Right kidney (tissue), 1 donor: ENCODE data around the gene CACNA1C.
"Not testable (repeated sequence)": the region's sequence is repeated elsewhere in the genome, so short reads cannot be mapped to it uniquely, and the experiment has no call there.

Experiments
- DNase-seq: peaks from one replicate; pipeline ENCODE4 v3.0.0-alpha.2; 2016

Gene CACNA1C

DNA sequence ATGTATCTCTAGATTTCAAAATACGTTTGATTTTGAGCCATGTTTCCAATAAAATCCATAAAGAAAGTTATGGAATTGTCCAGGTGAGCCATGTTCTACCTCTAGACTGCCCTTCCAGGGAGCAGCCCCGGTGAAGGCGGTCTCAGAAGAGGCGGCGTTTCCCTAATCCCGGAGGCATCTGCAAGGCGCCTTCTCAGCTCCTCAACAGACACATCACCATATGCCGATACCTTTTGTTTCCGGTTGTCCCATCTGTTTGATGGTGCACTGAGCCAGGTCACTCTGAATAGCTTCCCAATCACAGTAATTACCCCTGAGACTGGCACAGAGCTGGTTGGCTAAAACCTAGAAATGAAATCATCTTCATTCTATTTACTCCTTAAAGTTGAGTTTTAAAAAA, 436.5 kb downstream of the CACNA1C start:
- no peak for DNase-seq

DNA sequence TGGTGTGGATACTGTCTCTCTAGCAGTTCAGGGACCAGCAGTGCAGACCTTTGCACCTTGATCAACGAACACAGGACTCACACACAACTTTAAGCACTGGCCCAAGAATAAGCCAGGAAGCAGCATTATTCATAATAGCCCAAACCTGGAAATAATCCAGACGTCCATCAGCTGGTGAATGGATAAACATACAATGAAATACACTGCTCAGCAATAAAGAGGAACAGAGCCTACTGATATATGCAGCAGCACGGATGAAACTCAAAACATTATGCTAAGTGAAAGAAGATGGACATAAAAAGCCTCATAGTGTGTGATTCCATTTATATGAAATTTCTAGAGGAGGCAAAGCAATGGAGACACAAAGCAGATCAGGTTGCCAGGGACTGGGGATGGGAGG, 438.0 kb downstream of the CACNA1C start:
- DNase-seq: peak; percentile 13

DNA sequence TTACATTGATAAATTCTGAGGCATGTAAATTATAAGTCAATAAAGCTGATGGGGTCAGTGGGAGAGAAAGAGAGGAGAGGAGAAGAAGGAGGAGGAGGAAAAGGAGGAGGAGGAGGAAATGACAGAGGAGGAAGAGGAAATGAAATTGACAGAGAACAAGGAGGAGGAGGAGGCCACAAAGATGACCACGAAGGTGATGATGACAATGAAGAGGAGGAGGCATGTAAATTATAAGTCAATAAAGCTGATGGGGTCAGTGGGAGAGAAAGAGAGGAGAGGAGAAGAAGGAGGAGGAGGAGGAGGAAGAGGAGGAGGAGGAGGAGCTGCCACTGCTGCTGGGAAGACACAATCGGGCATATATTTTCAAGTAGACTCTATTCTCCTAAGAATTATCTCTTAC, 438.6 kb downstream of the CACNA1C start:
- DNase-seq: not testable (repeated sequence)

DNA sequence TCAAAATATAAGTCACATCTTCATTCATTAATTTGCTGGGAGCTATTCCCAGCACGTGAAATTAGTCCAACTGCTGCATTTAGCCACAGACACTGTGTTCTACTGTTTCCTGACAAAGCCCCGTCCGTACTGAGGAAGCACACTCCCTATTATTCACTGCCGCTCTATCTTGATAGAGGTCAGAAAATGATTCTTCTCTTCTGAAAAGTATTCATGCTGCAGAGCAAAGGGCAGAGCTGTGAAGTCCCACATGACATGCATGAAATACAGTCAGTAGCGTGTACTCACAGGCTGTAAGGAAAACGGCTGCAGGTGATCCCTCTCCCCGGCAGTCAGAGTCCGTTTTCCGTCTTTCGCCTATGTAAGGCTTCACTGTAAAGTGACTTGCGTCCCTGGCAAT, 439.4 kb downstream of the CACNA1C start:
- no peak for DNase-seq

DNA sequence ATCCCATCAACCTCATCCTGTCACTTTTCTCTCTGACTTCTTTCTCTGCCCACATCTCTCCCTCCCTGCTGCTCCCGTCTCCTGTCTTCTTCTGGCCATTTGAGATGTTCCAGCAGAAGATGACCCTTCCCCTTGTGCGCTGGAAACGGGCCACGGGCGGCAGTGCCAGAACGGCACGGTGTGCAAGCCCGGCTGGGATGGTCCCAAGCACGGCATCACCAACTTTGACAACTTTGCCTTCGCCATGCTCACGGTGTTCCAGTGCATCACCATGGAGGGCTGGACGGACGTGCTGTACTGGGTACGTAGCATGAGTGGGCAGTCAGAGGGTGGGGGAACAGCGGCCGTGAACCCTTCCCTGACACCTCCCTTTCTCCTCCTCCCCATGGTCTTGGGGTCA, 440.3 kb downstream of the CACNA1C start:
- DNase-seq: no peak

DNA sequence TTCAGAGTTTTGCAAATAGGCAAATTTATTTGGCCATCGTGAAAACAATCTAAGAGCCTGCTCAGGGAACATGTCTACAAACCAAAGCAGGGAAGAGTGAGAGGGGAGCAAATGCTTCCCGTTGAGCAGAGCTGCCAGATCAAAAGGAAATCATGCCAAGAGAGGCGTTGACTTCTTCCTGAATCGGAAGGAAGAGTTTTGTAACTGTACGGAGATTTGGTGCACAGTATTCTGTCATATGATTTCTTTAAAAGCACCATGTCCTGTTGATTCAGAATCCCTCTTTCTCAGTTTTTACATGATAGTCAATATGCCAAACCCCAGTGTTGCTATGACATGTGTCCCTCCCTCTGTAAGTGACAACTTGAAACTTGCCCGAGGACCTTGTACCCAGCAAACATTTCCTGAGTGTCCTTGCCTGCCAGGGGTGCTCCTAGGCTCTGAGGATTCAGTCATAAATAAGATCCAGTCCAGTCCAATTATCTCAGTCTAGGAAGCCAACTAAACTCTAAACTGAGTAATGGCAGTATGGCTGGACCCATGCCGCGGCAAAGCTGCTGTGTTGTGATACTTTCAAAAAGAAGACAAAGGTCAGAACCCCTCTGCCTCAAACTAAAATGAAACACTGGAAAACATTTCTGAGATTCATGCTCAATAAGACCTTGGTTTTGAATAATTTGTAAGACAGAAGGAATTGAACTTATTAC, 441.9 kb downstream of the CACNA1C start:
- no peak for DNase-seq

DNA sequence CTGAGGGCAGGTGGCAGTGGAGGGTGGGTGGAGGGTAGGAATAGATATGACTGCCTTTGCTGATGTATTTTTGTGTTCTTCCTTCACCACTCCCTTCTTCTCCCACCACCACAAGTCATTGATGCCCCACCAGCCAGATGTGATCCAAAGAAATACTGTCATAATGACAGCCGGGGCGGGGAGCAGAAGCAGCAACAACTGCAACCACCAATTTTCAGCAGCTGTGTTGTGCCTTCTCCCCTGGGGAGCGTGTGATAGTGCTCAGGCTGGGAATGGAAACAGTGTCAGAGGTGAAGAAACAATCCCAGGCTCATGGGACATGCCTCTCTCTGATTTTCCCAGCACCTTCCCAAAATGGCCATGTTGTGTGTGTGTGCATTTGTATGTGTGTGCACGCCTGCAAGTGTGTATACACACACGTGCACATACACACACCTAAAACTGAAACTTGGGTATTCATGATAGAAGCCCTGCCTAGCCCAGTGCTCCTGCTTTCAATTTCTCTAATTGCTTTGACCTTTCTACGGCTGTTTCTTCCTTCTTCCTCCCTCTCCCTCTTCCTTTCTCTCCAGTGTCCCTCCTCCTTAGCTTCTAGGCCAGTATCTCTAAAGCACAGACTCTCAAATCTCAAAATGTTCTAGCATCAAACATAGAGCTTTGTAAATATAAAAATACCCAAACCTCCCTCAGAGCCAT, 442.8 kb downstream of the CACNA1C start:
- DNase-seq: no peak

DNA sequence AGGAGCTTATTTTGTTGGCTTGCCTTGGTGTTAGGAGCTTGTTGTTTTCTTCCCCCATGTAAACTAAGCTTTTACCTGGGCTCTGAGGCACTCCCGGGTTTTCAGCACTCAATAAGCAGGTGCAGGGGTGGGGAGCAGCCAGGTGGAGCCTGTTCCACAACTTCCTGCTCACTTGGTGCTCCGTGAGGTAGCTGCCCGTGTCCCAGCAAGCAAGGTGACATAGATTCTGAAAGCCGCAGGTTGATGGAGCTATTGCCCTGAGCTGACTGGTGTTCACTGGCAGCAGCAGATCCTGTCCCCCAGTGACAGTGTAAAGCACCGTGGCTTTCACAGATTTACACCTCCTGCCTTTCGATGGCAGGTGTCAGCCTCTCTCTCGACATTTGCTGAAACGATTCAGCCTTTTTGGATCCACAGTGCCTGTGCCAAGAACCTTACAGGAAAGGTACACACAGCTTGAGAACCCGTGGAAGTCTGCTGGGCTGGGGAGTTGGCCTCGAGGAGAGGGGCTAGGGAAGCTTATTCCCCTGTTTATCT, 446.2 kb downstream of the CACNA1C start:
- DNase-seq: peak; percentile 30

DNA sequence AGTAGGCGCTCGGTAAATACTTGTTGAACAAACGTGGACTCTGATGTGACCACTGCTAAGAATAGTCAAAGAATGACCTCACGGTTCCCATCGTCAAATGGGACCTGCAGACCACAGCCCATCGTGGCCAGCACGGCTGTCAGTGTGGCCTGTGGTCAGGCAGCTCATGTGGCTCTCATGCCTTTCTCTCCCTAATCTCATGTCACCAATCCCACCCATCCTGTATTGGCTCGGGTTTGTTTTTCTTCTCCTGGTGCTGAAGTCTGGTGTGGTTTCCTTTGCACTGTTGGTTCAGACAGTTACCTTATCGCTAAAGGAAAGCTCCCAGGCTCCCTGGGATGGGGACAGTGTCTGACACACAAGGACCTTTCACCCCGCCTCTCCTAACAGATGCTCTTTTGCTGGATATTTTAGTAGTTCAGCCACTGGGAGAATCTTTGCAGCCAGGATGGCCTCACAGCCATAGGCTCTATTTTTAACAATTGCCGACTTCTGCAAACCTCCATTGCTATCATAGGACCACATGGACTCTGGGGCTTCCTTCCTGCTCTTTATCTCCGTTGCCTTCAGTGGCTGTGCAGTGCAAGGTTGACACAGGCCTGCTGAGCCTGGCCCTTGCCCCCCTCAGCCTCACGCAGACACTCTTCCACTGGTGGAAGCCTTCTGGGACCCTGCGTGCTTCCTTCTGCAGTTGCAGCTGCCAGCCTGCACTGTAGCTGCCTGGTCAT, 448.8 kb downstream of the CACNA1C start:
- no peak for DNase-seq

DNA sequence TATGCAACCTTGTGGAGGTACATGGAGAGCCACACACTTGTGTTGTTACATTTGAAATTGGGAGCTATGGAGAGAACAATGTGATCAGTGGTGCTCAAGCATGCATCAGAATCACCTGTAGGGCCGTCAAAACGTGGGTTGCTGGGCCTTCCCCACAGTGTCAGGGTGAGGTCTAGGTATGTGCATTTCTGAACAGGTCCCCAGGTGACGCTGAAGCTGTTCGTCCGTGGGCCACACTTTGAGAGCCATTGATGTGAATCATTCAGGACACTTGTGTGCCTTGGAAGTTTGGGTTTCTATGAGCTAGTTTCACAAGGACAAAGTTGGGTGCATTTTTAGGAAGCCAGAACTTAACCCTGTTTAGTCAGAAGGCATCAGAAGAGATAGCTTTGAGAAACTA, 450.2 kb downstream of the CACNA1C start:
- no peak for DNase-seq

DNA sequence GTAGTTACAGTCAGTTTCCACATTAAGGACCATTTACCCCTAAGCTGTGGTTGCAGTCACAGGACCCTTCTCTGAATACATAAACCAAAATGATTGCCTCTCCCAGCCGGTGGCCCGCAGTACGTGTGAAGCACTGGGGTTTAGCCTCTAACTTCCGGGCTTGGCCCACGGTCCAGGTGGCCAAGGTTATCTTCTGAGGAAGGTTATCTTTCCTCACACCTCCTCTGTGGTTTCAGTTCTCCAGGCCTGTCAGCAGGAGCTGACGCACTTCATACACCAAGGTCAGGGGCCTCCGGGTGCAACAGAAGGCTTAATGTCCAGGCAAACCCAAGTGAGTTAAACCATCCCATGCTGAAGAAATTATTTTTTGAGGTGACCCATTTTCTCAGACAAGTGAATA, 451.0 kb downstream of the CACNA1C start:
- DNase-seq: no peak

DNA sequence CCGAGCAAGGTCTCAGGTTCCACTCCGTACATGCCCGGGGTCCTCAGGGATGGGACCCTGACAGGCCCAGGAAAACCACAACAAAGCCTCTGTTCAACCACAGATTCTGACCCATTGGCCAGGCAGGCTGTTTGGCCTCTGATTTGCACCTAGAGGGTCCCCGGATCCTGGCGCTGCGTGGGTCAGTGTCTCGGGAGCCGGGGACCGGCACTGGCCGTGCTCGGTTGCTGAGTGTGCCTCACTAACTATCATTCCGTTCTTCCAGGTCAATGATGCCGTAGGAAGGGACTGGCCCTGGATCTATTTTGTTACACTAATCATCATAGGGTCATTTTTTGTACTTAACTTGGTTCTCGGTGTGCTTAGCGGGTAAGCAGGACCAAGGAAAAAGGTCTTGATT, 451.8 kb downstream of the CACNA1C start:
- DNase-seq: no peak

DNA sequence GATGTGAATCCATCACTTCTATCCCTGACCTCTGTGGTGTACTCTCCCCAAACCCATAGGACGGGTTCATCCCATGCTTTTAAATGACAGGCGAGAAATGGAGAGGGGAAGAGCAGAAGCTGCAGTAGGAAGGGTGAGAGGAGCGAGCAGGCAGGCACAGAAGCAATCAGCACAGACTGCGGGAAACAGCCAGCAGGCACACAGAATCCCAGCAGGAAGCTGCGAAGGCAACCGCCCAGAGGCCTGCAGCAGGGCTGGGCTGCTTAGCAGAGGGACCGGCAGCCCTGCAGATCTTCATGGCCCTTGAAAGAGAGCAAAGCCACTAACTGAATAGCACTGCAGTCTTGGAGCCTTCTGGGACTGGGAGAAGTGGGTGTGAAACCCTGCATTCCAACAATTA, 455.0 kb downstream of the CACNA1C start:
- DNase-seq: no peak

DNA sequence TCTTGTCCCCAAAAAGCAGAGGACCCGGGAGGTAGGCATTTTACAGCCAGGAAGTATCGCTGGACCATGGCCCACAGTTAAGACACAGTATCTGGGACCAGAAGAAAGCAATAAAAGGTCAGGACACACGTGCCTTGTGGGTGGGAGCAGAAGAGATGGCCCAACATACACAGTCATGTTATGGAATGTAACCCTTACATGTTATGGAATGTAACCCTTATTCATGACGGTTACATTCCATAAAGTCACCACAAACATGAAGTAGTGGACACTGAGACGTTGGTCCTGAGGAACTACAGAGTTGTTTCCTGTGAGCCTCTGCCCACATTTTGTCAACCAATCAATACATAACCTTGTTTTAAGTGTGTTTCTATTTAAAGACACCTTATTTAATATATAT, 456.4 kb downstream of the CACNA1C start:
- no peak for DNase-seq

DNA sequence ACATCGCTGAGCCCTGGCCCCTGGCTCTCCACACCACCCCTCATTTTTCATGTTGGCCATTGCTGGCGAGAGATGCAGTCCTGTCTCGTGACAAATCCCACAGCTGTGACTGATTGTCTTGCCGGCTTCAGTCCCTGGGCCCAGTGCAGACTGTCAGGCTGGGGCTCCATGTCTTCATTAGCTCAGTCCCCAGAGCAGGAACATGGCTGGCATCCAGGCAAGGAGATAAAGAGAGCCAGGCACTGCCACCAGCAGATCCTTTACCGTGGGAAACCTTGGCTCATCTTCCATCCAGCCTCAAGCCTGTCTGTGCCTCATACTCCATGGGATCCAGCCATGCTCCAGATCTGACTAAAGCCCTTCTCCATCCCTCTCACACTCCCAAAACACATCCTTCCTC, 457.3 kb downstream of the CACNA1C start:
- DNase-seq: no peak

DNA sequence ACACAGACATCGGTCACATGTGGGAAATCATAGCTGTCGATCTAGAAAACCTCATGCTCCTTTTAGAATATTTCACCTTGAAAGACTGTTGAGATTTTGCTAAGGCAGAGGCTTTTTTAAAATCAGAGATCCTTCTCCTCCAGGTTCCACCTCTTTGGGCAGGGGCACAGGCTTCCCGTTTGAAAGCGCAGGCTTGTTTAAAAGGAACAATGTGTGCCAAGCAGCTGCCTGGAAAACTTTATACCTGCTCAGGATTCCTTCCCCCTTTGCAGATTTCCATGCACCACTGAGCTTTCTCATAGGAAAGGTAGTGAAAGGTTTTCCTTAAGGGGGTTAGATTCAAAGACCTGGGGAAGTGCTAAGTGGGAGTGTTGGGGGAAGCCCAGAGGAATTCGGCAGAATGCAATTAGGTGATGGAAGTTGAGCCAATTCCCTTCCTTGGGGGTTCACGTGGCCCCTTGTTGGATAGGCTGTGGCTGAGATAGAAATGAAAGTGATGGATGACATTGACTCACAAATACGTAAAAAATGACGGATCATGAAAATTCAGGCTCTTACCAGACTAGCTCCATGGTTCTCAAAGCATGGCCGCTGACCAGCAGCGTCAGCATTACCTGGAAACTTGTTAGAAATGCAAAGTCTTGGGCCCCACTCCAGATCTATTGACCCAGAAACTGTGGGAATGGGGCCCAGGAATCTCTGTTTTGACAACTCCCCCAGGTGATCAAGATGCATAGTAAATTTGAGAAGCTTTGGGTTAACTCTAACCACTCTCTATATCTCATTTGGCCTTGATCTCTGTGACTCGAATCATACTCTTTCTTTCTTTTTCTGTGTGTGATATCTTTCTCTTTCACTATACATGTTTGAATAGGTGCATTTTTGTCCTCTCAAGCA, 460.6 kb downstream of the CACNA1C start:
- no peak for DNase-seq

DNA sequence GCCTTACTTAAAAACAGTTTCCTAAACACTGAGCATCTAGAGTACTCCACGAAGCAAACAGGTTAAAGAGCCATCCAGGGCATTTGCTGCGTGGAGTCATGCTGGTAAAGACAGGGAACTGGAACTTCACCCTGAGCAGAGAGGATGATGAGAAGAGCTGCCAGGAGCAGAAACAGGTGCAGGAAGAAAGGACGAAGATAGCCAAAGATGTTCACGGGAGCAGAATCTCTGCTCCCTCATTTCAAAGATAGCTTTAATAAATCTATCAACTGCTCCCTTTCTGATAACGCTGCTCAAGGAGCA, 461.2 kb downstream of the CACNA1C start:
- DNase-seq: no peak

DNA sequence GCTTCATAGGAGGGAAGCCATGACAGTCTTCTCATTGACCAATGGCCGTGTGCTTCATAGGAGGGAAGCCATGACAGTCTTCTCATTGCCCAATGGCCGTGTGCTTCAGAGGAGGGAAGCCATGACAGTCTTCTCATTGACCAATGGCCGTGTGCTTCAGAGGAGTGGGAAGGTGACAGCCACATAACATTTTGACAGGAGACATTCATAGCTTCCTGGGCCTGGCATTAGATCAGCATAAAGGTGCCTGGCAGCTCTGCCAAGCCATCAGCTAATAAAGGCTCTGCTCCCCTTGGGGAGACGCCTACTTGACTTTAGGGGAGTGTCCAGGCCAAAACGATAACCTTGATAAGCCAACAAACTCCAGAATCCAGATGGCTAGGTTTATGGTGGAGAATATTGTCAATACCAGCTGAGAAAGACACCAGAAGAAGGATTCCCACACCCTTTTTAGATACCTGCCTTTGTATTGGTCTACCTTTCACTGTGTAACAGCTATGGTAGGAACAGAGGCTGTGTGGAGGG, 468.0 kb downstream of the CACNA1C start:
- no peak for DNase-seq

DNA sequence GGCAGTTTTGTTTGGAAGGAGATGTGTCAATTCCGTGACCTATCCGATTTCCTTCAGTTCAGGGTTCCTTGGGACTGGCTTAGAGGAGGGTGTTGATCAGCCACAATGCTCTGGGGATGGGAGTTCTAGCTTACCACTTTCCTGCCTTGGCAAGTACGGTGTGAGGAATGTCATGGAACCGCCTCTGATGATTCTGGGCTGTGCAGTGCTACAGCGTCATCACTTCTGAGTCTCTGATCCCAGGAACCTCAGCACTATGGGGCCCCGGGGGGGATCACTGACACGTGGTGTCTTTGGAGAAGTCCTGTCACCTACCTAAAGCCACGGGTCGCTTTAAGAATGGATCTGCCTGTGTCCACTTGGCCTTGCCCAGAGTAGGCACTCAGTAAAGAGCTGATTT, 470.5 kb downstream of the CACNA1C start:
- DNase-seq: no peak

DNA sequence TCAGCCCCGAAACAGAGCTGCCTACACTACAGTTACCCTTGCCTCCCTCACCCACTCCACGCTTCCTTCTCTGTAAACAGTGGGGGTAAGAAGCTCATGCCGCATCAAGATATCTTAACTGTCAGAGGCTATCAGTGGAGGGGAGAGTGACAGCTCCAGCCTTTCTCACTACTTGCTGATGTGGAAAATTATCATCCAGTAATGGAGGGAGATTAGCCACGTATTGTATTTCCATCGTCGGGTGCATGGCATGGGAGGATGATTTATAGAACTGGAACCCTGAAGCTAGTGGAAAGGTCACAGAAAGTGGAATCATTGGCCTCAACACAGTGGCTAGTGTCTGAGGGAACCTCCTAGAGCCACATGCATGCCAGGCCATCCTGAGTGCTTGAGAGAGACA, 471.1 kb downstream of the CACNA1C start:
- no peak for DNase-seq

DNA sequence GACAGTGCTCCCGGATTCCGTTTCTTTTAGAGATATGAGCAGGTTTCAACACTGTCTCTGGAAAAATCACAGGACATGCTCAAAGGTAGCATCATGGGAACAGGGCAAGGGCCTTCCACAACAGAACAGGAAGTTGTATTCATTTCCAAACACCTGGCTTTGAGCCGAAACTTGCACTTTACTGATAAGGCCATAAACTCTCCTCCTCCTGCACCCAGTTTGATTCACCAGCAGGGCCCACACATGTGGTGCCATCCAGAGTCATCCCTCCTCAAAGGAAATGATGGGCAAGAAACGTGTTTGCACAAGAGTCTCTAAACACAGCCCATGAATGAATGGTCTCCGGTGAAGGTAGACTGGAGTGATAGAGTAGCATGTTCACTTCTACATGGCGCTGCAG, 473.6 kb downstream of the CACNA1C start:
- DNase-seq: no peak

DNA sequence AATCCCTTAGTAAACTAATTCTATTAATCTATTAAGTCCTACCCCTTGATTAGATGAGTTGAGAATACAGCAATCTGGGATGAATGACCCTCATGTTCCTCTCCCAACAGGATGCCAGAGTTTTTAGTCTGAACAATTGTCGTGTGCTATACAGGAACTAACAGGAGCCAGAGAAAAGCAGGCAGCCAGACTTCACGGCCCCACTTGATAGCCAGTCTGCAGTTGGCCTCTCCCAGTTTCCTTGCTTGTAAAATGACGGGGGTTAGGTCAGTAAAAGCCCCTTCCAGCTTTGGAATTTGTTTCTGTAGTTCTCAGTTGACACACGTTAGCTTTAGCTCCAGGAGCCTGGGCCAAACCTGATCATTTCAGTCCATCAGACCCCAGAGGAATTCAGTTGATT, 475.2 kb downstream of the CACNA1C start:
- DNase-seq: no peak
